Esophagus squamous epithelium (tissue), 4 donors: ENCODE data around the gene RHO.

Experiments used
- CTCF ChIP-seq, 6 experiments: fragments of 450-650 bp in 4 of 6; fragments of 200-600 bp in 2 of 6; sonication (generic) in 2 of 6; IDR thresholded peaks; one replicate each; pipeline ENCODE4 v1.5.1; 2016 to 2019; ENCODE audit warnings: antibody characterized with exemption in 6 of 6, mild to moderate bottlenecking in 4 of 6, moderate library complexity in 4 of 6
- POLR2A ChIP-seq, 4 donors: fragments of 450-650 bp; IDR thresholded peaks; one replicate each; pipeline ENCODE4 v1.6.1; 2017; ENCODE audit warnings: antibody characterized with exemption in 4 of 4, mild to moderate bottlenecking in 4 of 4, moderate library complexity in 3 of 4

GRCh38 chr3:129547241-129547640 is 18.8 kb downstream of the RHO start:
- TF ChIP-seq CTCF (IDR thresholded peaks at IDR 0.05) = no peak
- TF ChIP-seq POLR2A (IDR thresholded peaks at IDR 0.05) = no peak
